Forelimb muscle (tissue), 1 donor: ENCODE data around the gene BBX. TPM values are rescaled to one million over a fixed set of nuclear protein-coding genes. Genes with fewer than 3 reads are reported as not detected.
"Not testable (repeated sequence)": the region's sequence is repeated elsewhere in the genome, so short reads cannot be mapped to it uniquely, and the experiment has no call there.

Experiments
- DNase-seq: peaks from one replicate; pipeline ENCODE4 v3.0.0-alpha.2; 2013; ENCODE audit warnings: low read depth
- polyA plus RNA-seq: library from polyadenylated mRNA; unstranded; fragments of 120-200 nt; gene quantifications from one replicate; pipeline ENCODE4 v1.2.1, GENCODE V29; 2013; ENCODE audit not compliant: insufficient read length

BBX gene
- polyA plus RNA-seq, 1 donor, result 42.0 TPM

DNA sequence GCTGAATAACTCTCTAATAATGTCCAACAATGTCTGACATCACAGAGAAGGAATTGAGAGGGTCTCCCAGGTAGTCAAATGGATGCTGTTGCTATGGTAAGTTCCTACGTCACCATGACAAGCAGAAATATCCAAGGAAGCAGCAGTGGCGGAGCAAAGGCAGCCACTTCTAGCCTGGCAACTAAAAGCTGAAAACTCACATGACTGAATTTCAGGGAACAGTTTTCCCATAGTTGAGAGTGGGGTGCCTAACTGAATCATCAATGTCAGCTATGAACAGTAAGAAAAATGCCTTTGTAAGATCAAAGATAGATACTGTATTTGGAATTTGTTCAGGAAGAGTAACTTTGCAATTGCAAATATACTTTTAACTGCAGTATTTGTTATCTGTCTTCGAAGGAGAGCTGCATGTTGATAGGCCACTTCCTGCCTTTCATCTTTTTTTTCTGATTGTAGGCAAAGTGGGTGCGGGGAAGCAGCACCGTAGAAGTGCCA lies 161.7 kb downstream of the BBX start:
- DNase-seq, result no peak

DNA sequence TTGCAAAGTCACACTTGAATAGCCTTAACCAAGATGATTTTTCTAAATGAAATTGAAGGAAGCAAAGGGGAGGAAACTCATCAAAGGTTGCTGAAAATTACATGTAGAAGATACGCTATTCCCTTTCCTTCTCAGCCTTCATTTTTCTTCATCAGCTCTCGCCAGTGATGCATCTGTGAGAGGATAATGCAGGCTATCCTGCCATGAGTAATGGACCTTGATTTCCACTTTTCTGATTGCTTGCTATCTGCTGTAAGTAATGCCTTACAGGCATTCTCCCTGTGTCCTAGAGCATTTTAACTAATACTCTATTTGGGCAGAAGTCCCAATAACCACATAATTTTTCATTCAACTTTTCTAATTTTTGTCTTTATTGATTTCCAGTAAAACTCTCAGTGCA lies 162.6 kb downstream of the BBX start:
- no peak for DNase-seq

DNA sequence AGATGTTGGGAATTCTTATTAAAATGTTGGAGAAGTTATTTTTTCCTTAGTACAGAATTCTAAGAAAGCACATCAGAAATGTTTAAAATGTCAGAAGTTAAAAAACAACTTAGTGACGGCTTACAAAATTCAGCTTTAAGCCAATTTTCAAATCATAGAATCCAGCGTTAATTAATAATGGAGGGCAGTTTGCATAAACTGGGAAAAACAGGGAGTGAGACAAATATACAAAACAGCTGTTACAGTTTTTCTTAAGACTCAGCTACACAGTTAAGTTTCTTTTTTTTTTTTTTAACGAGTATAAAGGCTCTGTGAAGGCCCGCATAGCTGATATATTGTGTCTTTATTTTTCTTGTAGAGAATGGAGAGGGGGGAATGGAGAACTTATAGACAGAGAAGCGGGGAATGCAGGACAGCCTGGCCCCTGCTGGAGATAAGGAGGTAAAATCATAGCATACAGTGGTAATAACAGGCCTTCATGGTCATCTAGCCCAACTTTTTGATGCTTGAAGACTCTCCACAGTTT lies 164.4 kb downstream of the BBX start:
- no peak for DNase-seq

DNA sequence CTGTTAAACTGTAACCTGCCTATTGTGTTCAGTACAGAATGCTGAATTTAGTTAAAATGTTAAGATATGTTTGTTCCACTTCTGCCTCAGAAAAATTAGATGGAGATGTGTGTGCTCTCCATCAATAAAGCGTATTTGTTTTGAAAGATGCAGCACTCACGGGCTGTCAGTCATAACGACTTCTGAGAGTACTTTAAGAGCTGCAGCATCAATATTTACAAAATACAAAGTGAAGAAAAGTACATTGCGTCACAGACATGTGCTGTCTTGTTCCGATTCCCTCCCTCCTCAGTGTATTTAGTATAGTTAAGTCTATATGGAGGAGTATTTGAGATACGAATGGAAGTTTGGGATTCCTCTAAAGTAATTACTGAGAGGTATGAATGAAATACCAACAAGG lies 166.6 kb downstream of the BBX start:
- no peak for DNase-seq

DNA sequence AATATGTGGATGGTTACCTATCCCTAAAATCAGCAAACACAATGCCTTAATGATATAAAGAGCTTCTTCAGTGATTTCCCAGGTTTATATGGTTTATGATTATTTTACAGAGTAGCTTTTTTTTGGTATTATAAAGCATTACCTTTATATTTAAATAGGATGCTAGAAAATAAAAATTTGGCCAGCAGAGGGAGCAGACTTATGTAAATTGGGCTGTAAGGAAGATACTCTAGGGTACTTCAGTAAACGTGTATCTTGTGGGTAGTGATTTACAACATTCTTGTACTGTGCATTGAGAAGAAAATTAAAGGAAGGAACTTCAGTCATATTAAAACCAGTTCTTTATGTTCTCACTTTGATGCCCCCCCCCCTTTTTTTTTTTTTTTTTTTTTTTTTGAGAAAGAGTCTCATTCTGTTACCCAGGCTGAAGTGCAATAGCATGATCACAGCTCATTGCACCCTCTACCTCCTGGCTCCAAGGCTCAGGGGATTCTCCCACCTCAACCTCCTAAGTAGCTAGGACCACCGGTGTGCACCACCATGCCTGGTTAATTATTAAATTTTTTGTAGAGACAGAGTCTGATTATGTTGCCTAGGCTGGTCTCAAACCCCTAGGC lies 167.9 kb downstream of the BBX start:
- peak; percentile 39 for DNase-seq

DNA sequence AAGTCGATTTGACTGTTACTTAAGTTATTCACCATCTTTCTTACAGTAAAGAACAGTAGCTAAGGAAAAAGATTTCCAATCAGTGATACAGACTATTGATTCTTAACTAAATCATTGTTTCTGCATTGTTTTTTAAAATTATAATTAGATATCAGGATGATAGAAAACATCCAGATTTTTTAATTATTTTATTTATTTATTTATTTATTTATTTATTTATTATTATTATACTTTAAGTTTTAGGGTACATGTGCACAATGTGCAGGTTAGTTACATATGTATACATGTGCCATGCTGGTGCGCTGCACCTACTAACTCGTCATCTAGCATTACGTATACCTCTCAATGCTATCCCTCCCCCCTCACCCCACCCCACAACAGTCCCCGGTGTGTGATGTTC lies 169.2 kb downstream of the BBX start:
- not testable (repeated sequence) for DNase-seq

DNA sequence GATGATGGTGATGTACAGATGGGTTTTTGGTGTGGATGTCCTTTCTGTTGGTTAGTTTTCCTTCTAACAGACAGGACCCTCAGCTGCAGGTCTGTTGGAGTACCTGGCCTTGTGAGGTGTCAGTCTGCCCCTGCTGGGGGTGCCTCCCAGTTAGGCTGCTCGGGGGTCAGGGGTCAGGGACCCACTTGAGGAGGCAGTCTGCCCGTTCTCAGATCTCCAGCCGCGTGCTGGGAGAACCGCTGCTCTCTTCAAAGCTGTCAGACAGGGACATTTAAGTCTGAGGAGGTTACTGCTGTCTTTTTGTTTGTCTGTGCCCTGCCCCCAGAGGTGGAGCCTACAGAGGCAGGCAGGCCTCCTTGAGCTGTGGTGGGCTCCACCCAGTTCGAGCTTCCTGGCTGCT lies 174.6 kb downstream of the BBX start:
- not testable (repeated sequence) for DNase-seq

DNA sequence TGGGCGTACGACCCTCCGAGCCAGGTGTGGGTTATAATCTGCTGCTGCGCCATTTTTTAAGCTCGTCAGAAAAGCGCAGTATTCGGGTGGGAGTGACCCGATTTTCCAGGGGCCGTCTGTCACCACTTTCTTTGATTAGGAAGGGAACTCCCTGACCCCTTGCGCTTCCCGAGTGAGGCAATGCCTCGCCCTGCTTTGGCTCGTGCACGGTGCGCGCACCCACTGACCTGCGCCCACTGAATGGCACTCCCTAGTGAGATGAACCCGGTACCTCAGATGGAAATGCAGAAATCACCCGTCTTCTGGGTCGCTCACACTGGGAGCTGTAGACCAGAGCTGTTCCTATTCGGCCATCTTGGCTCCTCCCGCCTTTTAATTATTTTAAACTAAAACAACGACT lies 175.1 kb downstream of the BBX start:
- DNase-seq, result not testable (repeated sequence)

DNA sequence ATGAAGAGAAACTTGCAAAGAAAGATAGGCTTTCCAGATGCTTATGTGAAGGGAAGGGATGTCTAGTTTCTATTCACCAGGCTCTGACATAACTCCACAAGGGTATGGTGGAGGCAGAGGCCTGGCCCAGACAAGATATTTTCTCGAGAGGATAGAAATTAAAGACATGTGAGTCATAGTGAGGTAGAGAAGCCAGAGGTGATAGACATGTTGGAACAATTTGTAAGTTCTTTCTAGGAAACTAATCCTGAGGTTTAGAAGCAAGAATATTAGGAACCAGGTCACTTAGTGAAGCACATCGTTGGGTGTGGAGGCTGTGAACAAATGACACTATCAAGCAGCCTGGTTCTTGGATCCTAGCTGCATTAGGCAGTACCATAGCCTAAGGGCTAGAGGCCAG lies 176.9 kb downstream of the BBX start:
- DNase-seq, result no peak

DNA sequence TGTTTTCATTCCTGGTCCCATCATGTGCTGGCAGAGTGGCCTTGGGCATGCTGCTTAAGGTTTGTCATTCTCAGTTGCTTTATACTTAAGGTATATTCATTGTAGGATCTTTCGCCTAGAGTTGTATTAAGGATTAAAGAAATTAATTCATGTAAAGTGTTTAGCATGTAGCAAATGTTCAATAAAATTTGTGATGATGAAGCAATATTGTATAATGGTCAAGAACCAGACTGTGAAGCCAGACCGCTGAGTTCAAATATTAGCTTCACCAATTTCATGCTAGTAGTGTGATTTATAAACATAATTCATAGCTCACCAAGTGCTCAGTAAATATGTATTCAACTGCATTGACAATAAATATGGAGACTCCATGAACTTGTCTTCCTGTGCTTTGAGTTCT lies 178.5 kb downstream of the BBX start:
- no peak for DNase-seq

DNA sequence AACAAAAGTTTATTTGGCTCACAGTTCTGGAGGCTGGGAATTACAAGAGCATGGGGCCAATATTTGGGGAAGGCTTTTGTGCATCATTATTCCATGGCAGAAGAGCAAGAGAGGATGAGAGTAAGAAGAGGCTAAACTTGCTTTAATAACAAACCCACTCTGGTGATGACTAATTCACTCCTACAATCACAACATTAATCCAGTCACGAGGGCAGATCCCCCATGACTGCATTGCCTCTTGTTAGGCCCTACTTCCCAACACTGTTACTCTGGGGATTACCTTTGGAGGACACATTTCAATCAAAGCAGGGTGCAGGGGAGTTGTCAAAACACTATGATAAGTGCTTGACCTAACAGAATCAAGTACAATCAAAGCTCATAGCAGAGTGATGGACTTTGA lies 181.7 kb downstream of the BBX start:
- DNase-seq, result no peak

DNA sequence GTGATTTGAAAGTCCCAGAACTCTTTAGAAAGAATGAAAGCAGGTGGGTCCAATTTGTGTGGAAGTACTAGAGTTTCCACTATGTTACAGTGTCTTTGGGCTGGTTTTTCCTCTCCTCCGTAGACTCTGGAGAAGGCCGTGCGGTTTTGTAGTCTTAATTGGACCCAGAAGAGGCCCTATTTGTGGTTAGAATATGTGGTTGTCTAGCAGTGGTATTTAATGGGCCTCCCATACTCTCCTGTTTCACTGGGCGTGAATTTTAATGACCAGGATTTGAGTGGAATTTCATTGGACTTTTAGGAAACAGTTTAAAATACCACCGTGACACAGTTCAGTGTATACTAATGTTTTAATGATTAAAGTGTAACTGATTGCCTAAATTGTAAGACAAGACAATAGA lies 182.3 kb downstream of the BBX start:
- no peak for DNase-seq

DNA sequence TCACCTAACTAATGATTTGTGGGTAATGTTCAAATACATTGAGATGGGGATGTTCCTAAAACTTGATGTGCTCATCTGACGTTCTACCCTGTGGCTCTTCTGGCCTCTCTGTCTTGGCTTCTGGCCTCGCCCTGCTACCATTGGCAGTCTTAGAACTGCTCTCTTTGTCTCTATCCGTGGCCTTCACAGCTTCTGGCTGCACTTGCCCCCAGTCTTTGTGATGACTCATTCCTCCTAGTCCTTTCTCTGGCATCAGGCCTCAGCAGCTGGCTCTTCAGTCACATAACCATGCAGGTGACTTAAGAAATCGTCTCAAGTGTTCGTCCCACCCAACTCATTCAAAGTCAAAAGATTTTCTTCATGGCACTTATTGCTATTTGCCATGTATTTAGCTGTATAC lies 188.1 kb downstream of the BBX start:
- no peak for DNase-seq

DNA sequence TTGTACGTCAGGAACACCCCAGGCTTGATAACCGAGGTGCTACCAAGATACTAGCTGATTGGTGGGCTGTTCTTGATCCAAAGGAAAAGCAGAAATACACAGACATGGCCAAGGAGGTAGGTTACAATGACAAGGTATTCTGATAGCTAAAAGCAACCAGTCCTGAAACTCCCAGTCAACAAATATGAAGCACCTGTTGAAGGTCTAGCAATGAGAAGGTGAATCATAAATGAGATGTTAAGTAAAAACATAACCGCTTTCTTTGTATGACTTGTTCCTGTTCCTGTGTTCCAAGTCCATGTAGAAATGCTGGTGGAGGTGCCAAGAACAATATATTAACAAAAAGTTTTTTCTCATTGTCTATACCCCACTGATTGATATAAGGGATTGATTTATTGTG lies 194.0 kb downstream of the BBX start:
- no peak for DNase-seq

DNA sequence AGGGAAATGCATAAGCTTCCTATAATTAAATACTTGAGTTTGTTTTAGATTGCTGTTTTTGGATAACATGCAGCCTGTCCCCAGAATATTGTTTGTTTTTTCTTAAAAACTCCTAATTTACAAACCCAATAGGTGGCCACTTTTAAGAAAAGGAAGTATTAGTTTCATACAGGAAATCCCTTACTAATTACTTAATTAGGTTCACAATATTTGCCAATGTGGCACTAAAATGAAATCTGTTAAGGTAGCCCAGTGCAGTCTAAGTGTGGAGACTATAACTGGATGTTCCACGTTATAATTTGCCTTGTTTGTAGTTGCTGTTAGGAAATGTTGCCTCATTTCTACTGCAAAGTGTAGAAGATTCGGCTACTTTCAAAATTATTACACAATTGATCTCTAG lies 195.8 kb downstream of the BBX start:
- DNase-seq, result no peak

DNA sequence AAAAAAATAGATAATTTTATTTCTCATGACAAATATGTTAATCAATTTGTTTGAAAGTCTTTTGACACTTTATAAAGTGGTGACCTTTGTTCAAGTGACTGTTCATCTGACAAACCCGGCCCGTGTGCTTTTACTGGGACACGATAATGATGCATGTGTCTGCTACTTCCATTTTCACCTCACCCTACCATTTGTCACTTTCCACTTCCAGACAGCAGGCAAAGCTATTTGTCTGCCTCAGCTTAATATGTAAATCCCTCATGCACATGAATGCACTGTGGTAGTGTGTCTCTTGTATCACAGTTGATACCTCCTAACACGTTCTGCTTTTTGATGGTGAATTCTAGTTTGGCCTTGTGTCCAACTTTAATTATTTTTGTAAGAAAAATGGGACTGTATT lies 204.3 kb downstream of the BBX start:
- no peak for DNase-seq

DNA sequence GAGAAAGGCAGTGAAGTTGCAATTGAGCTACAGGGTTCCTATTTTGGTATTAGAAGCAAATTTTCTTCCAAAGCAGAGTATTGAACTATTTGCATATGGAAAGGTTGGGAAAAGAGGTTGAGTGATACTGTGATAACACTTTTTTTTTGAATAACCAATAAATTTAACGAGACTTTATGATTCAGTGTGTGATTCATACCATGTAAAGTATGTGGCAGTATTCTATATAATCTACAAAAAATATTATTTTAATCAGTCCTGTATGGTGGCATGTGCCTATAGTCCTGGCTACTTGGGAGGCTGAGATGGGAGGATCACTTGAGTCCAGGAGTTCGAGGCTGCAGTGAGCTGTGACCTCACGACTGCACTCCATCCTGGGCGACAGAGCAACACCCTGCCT lies 206.9 kb downstream of the BBX start:
- no peak for DNase-seq

DNA sequence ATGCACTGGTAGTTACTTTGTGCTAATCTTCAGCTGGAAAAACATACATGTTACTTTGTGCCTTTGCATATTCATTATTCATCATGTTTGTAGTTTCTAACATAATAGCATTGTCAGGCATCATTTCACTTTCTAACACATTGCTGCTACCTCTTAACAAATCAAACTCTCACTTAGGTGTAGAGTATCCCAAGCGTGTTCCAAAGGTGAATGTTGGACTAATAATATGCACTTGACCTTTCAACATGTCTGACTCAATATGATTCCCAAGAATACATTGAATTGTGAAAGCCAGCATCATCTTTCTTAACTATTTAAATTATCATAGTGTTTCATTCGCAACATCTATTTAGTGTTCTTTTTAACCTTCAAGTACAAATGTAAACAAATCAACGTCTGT lies 211.6 kb downstream of the BBX start:
- no peak for DNase-seq

DNA sequence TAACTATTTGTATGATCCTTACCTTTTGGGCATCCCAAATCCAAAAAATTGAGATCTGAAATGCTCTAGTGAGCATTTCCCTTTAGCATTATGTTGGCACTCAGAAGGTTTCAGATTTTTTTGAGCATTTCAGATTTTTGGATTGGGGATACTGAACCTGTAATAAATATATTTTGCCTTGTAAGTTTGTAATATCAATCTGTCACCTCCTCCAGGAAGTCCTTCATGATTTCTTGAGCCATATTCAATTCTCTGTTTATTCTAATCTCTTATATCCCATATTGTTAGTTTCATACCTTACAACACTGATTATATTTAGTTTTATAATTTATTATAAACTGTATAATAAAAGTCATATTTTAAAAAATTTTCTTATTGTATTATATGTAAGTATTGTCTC lies 215.2 kb downstream of the BBX start:
- no peak for DNase-seq

DNA sequence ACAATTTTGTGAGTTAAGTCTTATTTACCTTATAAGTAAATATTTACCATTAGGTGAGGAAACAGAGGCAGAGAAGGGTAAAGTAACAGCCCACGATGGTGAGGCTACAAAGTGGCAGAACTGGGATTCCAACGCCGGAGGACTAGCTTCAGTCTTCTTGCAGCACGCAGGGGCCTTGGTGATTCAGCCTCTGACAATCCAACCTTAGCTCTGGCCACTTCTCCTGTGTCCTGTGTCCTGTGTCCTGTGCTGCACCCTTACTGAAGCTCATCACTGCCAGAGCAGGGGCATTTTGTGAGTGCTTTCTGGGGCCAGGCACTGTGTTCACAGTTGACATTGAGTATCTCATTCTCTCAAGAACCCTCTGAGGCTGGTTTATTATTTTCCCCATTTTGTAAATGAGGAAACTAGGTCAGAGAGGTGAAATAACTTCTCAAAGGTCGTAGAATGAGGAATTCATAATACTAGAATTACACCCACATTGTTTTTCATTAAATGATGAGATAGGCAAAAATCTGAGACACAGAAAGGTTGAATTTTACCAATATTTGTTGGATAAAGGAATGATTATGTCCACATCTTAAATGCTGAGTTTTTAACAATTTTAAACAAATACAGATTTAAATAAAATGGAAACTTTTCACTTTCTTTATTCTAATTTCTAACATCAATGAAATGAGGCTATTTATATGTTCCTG lies 215.9 kb downstream of the BBX start:
- no peak for DNase-seq

DNA sequence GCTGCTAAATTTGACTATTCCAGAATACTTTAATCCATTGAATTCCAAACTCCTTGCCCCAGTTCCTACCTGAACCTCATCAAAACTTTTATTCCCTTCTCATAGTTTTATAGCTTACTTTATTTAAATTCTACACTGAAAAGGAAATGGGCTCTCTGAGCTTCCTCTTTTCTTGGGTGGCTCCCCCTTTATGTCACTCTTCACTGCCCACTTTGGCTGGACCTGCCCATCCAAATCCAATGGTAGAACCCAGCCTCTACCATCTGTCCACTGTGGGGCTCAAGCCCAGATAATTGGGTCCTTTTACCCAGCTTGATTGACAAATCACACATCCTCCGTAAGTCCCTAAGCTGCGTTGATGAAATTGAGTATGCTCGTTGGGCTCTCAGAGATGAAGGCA lies 216.5 kb downstream of the BBX start:
- DNase-seq, result no peak

DNA sequence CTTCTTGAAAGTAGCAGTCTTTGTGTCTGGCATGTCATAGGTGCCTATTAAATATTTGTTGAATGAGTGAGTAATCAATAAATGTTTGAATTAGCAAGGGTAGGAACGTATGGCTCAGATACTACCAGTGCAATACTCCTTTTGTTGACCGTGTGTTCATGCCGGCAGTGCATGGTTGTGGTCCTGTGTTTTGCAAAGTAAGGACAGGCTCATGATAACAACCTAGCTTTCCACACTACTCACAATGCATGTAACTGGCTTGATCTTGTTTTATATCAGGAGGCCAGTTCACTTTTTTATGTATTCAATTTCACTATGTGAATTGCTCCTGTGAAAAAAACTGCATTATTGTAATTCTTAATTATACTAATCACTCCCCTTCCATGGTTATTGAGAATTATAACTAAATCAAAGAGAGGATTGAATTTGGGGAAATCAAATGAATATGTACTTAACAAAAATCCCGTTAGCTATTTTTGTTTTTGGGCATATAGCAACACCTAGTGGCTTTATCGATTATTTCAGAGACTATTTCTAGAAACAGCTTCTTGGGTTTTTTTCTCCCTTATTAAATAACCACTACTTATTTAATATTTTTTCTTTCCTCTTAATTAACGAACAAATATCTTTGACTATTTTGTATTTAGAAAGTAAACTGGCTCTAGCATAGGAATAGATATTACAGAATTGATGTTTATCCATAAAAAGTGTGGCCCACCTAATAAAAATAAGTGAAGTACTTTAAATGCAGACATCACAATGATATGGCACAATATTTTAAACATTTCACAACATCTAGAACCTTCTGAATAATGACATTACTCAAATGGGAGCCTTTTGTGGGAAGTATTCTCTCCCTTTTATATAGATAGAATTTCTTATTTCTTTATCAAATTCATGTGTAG lies 218.5 kb downstream of the BBX start:
- no peak for DNase-seq
